SU-DHL-6 (cell line): ENCODE results near the gene CUL9.

Experiments used
- H2AFZ ChIP-seq: fragments of 200-600 bp; sonication (generic); 2 replicates; pipeline ENCODE4 v1.6.1; 2014; ENCODE audit warnings: low read depth, mild to moderate bottlenecking, moderate library complexity, mixed read lengths, antibody characterized with exemption, low read length; ENCODE audit not compliant: severe bottlenecking
- H3F3A ChIP-seq: fragments of 200-600 bp; shearing (Covaris generic); 2 replicates; pipeline ENCODE4 v1.6.0; 2016; ENCODE audit warnings: antibody characterized with exemption, mild to moderate bottlenecking; ENCODE audit not compliant: insufficient read depth
- H3K27ac ChIP-seq: fragments of 200-600 bp; sonication (generic); 2 replicates; pipeline ENCODE4 v1.5.1; 2016; ENCODE audit warnings: low read depth, mild to moderate bottlenecking, low read length, moderate library complexity, mixed read lengths
- H3K27me3 ChIP-seq: fragments of 200-600 bp; sonication (generic), shearing (Covaris generic); 2 replicates; pipeline ENCODE4 v1.6.0; 2014; ENCODE audit warnings: mild to moderate bottlenecking, low read length
- H3K36me3 ChIP-seq: fragments of 200-600 bp; sonication (generic); 2 replicates; pipeline ENCODE4 v1.6.1; 2014; ENCODE audit warnings: mild to moderate bottlenecking, low read length, mixed read lengths
- H3K4me2 ChIP-seq: fragments of 300-600, 200-600 bp; shearing (Covaris generic), sonication (generic); 2 replicates; pipeline ENCODE4 v1.6.0; 2014; ENCODE audit warnings: low read length, low read depth, mild to moderate bottlenecking; ENCODE audit not compliant: poor library complexity, severe bottlenecking
- H3K4me3 ChIP-seq: fragments of 200-600 bp; sonication (generic); 2 replicates; pipeline ENCODE4 v1.5.1; 2014; ENCODE audit warnings: antibody characterized with exemption, low read length, mild to moderate bottlenecking, mixed read lengths; ENCODE audit not compliant: insufficient read depth, poor library complexity, severe bottlenecking
- H3K79me2 ChIP-seq: fragments of 200-600 bp; sonication (generic); 2 replicates; pipeline ENCODE4 v1.6.1; 2014; ENCODE audit warnings: mild to moderate bottlenecking, low read length, moderate library complexity; ENCODE audit not compliant: insufficient read depth
- H3K9ac ChIP-seq: fragments of 200-600 bp; sonication (generic); 2 replicates; pipeline ENCODE4 v1.7.0; 2014; ENCODE audit warnings: mild to moderate bottlenecking, low read length
- H3K9me2 ChIP-seq: fragments of 200-600 bp; sonication (generic); replicated peaks from 2 replicates; pipeline ENCODE4 v1.6.1; 2014; ENCODE audit warnings: low read length; ENCODE audit not compliant: insufficient read depth
- H3K9me3 ChIP-seq: fragments of 200-600 bp; sonication (generic); 2 replicates; pipeline ENCODE4 v1.6.1; 2014; ENCODE audit warnings: low read length, mixed read lengths; ENCODE audit not compliant: insufficient read depth
- H4K20me1 ChIP-seq: fragments of 200-600 bp; sonication (generic); 2 replicates; pipeline ENCODE4 v1.6.1; 2014; ENCODE audit warnings: low read depth, mild to moderate bottlenecking, antibody characterized with exemption, low read length, moderate library complexity, mixed read lengths
- EZH2phosphoT487 ChIP-seq: fragments of 200-600 bp; sonication (generic), shearing (Covaris generic); conservative IDR thresholded peaks from 2 replicates; pipeline ENCODE4 v1.6.1; 2018; ENCODE audit warnings: mild to moderate bottlenecking, antibody characterized with exemption, low read length, moderate library complexity, mixed read lengths
- TF ChIP-seq, protein P1 (sequence below): fragments of 200-600 bp; sonication (generic); IDR thresholded peaks from one replicate; pipeline ENCODE4 v1.5.1; 2017; ENCODE audit warnings: antibody characterized with exemption, mild to moderate bottlenecking, low read length, moderate library complexity; ENCODE audit not compliant: insufficient read depth, poor library complexity, severe bottlenecking

The CUL9 gene

DNA sequence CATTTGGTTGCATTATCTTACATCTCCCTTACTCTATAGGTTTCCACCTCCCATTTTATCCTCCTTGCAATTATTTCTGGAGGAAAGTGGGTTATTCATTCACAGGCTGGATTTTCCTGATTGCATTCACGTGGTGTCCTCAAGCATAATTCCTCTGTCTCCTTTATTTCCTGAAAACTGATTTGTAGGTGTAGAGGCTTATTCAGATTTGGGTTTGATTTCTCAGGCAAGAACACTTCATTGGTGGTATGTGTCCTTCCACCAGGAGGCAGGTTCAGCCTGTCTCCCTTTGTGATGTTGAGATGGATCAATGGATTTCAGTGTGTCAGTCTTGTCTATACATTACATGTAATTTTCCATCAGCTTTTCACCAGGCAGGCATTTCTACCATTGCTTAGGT, 30.0 kb downstream of the CUL9 start:
- Histone ChIP-seq H3K4me2 (no peak overlapping the region), H3K27me3 (no peaks in the 10 kb centered on the region), H3K27ac (no peak overlapping the region), H2AFZ (no peak overlapping the region), H3F3A (0 out of 2 replicates have a peak, but pooled peaks cover 4% of the 10 kb centered on the region), H3K4me3 (no peak overlapping the region), H3K36me3 (peaks cover 6% of the 10 kb centered on the region; the same call in 1 of the 2 replicates), H3K79me2 (no peaks in the 10 kb centered on the region), H3K9me3 (no peaks in the 10 kb centered on the region), H4K20me1 (no peaks in the 10 kb centered on the region), H3K9ac (no peak overlapping the region), H3K9me2 (no peaks in the 10 kb centered on the region)
- TF ChIP-seq EZH2phosphoT487 = no peak
- TF ChIP-seq, protein P1, sequence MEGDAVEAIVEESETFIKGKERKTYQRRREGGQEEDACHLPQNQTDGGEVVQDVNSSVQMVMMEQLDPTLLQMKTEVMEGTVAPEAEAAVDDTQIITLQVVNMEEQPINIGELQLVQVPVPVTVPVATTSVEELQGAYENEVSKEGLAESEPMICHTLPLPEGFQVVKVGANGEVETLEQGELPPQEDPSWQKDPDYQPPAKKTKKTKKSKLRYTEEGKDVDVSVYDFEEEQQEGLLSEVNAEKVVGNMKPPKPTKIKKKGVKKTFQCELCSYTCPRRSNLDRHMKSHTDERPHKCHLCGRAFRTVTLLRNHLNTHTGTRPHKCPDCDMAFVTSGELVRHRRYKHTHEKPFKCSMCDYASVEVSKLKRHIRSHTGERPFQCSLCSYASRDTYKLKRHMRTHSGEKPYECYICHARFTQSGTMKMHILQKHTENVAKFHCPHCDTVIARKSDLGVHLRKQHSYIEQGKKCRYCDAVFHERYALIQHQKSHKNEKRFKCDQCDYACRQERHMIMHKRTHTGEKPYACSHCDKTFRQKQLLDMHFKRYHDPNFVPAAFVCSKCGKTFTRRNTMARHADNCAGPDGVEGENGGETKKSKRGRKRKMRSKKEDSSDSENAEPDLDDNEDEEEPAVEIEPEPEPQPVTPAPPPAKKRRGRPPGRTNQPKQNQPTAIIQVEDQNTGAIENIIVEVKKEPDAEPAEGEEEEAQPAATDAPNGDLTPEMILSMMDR = no peak

DNA sequence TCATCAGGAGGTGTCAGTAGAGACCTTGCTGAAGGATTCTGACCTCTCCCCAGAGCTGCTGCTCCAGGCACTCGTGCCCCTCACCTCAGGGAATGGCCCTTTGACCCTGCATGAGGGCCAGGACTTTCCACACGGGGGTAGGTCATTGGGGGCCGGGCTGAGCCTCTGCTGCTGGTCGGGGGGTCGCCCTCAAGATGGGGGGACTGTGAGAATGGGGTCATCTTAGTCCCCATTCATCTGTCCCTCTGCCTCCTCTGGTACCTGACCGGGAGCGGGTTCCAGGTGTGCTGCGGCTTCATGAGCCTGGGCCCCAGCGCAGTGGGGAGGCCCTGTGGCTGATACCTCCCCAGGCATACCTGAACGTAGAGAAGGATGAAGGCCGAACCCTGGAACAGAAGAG, 31.4 kb downstream of the CUL9 start:
- peaks cover 2% of the 10 kb centered on the region; the same call in 1 of the 2 replicates for H3K36me3 ChIP-seq
- H3K79me2 ChIP-seq = no peaks in the 10 kb centered on the region

DNA sequence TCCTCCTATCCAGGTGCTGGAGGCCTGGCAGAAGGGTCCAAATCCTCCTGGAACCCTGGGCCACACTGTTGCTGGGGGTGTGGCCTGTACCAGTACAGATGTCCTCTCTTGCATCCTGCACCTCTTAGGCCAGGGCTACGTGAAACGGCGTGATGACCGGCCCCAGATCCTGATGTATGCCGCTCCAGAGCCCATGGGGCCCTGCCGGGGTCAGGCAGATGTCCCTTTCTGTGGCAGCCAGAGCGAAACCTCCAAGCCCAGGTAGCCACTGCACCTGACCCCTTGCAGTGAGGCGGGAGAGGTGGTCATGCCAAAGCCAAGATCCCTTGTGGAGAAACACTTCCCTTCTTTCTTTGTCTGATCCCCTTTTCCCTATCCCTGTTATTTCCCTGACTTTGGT, 33.1 kb downstream of the CUL9 start:
- no peak overlapping the region for H3K4me3 ChIP-seq
- H4K20me1 ChIP-seq = no peaks in the 10 kb centered on the region
- no peaks in the 10 kb centered on the region for H3K79me2 ChIP-seq
- peaks cover 2% of the 10 kb centered on the region; the same call in 1 of the 2 replicates for H3K36me3 ChIP-seq
- TF ChIP-seq EZH2phosphoT487 = no peak
- TF ChIP-seq, protein P1 = no peak
- no peak overlapping the region for H3K27ac ChIP-seq
- H3K9me3 ChIP-seq = no peaks in the 10 kb centered on the region
- H3K9me2 ChIP-seq = no peaks in the 10 kb centered on the region
- H3K4me2 ChIP-seq = no peak overlapping the region
- H3F3A ChIP-seq = peaks cover 11% of the 10 kb centered on the region; the same call in 1 of the 2 replicates
- H3K27me3 ChIP-seq = no peaks in the 10 kb centered on the region
- H3K9ac ChIP-seq = no peak overlapping the region
- H2AFZ ChIP-seq = no peak overlapping the region

More for the DNA sequence above, 31.4 kb downstream of the CUL9 start:
- Histone ChIP-seq H3K9me3 (no peaks in the 10 kb centered on the region), H3K27ac (no peak overlapping the region), H3K27me3 (no peaks in the 10 kb centered on the region), H3K4me2 (no peak overlapping the region), H2AFZ (no peak overlapping the region), H3F3A (peaks cover 11% of the 10 kb centered on the region; the same call in 1 of the 2 replicates), H3K9me2 (no peaks in the 10 kb centered on the region), H3K9ac (no peak overlapping the region), H3K4me3 (no peak overlapping the region), H4K20me1 (no peaks in the 10 kb centered on the region)
- no peak for TF ChIP-seq EZH2phosphoT487
- TF ChIP-seq, protein P1 = no peak
